HG02852 (cell line): Measurements from ENCODE around the gene TULP4.

Source experiments
- ATAC-seq: cut with Tn5 transposase; IDR thresholded peaks from one replicate; pipeline ENCODE4 v1.9.1; 2021; ENCODE audit warnings: mild to moderate bottlenecking, moderate library complexity; ENCODE audit not compliant: unreplicated experiment

TULP4 gene, protein sequence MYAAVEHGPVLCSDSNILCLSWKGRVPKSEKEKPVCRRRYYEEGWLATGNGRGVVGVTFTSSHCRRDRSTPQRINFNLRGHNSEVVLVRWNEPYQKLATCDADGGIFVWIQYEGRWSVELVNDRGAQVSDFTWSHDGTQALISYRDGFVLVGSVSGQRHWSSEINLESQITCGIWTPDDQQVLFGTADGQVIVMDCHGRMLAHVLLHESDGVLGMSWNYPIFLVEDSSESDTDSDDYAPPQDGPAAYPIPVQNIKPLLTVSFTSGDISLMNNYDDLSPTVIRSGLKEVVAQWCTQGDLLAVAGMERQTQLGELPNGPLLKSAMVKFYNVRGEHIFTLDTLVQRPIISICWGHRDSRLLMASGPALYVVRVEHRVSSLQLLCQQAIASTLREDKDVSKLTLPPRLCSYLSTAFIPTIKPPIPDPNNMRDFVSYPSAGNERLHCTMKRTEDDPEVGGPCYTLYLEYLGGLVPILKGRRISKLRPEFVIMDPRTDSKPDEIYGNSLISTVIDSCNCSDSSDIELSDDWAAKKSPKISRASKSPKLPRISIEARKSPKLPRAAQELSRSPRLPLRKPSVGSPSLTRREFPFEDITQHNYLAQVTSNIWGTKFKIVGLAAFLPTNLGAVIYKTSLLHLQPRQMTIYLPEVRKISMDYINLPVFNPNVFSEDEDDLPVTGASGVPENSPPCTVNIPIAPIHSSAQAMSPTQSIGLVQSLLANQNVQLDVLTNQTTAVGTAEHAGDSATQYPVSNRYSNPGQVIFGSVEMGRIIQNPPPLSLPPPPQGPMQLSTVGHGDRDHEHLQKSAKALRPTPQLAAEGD (N-terminal part only)

DNA sequence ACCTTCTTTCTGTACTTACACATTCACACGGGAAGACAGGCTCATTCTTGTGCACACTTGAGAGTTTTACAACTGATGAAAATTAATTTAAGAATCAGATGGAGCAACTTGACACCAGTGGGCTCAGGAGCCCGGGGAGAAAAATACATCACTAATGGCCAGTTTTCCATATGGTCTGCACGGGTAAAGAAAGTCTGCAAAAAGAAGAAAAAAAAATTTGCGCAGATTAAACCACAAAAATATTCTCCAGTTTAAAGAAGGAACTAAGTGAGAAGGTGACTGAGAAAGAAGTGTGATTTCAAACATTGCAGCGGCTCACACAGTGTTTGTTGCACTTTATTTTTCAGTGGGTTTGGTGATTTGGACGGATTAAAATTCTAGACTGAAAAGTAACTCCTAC, at the start of gene TULP4:
Gene TULP4 (plus strand): TSS at position 301 of the 400 bp plus-strand sequence. CDS start 1,552 bp downstream, outside the sequence.
- no peak for ATAC-seq

DNA sequence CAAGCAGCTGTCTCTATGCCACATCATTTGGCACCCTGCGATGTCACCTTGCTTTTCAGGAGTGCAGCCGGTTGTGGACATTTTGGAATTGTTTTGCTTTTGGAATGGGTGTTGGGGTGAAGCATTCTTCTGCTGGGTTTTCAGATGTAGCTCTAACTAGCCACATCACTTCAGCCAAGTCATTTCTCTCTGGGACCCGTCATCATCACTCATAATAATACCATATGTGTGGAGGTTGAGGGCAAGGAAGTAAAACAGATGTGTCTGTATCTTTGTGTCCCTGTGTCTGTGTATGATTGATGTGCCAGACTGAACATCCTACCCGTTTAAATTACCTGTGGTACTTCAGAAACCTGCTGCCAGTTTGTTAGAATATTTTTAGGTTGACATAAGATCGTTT, 49.5 kb upstream of the TULP4 start:
- no peak for ATAC-seq

DNA sequence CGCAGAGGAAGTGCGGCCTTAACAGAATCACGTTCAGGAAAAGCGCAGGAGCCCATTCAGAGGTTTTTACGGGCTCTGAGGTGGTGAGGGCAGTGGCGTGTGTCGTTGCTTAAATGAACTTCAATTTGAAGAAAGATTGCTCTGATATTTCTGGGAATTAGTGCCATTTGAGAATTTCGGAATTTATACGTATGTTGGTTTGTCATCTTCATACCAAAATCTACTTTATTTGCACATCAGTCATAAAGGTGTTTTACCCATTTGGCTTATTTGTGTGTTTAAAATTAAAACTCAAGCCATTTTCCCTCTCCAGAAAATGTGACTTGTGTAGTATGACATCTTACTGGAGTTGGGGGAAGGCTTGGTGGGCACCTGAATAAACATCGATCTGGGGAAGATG, 48.1 kb upstream of the TULP4 start:
- no peak for ATAC-seq

DNA sequence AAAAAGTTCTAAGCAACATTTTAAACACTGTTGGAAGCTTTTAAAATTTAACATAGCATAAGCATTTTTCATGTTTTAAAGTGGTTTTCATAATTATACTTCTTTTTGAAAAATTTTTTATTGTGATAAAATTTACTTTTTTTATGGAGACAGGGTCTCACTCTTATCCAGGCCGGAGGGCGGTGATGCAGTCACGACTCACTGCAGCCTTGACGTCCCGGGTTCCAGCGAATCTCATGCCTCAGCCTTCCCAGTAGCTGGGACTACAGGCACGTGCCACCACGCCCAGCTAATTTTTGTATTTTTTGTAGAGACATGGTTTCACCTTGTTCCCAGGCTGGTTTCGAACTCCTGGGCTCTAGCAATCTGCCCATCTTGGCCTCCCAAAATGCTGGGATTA, 46.1 kb upstream of the TULP4 start:
- no peak for ATAC-seq

DNA sequence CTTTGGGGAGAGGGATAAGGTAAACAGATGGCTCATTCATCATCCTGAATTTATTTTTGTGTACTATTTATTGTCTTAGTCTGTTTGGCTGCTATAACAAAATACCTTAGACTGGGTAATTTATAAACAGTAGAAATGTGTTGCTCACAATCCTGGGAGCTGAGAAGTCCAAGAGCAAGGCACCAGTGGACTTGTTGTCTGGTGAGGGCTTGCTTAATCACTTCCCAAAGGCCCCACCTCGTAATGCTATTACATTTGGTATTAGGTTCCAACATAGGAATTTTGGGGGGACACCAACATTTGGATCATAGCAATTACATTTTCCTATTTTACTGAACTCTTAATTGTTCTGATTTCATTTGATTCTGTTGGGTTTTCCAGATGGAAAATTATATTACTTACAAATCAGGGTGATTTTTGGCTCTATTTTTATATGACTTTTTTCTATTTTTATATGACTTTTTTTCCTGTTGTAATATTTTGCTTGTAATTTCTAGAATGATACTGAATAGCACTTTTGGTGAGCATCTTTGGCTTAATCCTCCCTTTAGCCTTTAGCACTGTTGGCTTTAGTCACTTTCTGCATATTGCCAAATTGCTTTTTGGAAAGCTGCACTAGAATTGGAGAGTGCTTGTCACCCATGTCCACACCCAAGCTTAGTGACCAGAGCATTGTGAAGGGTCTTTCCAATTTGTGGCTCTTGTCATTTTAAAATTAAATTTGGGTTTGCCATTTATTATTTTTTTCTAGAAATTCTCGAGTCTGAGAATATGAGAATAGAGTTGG, 43.7 kb upstream of the TULP4 start:
- no peak for ATAC-seq

DNA sequence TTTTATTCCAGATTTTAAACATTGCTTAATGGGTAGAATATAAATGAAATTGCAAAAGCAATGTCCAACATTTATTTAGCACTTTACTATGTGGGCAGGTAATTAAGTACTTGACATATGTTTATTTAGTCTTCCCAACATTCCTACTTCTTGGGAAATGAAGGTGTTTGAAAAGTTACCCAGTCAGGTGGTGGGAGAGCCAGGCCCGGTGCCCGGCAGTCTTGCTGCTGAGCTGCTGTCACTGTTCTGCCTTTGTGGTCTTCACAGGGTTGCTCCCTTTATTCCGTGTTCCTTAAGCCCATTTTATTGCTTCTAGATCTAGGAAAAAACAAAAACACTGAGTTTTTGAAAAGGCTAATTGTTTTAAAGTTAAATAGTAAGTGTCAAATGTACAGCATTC, 42.6 kb upstream of the TULP4 start:
- ATAC-seq = no peak

DNA sequence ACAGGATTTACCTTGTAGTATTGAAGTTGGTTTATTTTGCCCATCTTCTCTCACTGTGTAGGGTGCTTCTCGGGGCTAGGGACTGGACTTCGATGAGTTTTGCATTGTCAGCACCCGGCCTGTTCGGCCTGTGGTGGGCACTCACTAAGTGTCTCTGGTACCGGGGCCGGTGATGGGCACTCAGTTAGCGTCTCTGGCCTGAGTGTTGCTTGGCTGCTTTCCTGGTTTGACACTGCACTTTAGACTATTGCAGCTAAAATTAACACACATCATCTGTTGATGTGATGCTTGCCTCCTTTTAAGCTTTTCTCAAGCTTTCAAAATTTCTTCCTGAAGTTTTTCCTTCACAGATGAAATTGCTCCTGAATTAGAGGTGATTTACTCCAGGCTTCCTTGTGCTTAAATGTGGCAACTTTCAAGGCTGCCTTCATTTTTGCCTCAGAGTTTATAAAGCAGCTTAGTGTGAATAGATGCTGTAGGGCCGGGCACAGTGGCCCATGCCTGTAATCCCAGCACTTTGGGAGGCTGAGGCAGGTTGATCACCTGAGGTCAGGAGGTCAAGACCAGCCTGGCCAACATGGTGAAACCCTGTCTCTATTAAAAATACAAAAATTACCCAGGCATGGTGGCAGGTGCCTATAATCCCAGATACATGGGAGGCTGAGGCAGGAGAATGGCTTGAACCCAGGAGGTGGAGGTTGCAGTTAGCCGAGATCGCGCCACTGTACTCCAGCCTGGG, 41.7 kb upstream of the TULP4 start:
- peak; percentile 9 for ATAC-seq

DNA sequence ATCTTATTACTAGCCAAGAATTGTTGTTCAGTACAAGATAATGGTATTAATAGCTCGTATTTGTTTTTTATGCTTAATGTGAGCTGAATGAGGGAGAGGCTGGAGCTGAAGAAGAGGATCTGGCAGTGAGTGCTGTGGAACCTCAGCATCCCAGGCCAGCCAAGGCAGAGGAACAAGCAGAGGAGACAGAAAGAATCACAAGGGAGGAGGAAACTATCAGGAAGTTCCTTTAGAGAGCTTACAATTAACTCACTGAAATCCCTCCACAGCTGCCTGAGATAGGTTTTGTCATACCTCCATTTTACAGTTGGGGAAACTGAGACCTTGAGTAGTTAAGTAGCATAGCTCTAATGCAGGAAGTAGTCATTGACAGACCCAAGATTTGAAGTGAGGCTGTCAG, 39.9 kb upstream of the TULP4 start:
- ATAC-seq = no peak

DNA sequence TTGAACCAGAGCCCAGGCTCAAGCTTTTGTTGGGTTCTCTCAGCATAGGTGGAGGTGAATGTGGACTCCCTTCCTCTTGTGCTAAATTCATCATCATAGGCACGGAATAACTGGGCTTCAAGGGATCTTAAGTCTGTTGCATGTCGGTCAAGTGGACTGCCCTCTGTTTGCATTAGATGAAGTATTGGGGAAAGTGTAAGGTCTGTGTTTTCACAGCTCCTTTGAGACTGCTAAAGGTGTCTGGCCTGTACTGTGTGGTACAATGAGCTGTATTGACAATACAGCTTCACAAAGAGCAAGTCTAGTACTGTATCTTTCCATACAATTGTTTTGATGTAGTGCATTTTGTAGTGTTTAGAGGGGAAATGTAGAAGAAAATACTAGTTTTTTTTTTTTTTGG, 34.3 kb upstream of the TULP4 start:
- ATAC-seq = no peak

DNA sequence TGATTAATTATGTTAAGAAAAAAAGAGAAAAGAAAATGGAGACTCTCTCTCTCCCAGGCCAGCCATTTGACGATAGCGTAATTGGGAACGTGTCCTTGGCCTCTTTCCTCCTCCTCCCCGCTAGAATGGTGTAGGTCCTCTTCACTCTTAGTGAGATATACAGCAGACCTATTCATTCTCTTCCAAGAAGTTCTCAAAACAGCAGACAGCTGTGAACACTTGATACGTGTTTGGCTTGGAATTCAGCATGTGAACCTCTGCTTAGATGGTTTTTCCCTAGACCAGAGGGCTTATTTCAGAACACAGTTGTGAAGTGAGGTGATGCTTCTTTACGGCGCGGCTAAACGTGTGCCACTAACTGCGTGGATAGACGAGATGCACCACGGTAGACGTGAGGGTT, 32.6 kb upstream of the TULP4 start:
- ATAC-seq = no peak

DNA sequence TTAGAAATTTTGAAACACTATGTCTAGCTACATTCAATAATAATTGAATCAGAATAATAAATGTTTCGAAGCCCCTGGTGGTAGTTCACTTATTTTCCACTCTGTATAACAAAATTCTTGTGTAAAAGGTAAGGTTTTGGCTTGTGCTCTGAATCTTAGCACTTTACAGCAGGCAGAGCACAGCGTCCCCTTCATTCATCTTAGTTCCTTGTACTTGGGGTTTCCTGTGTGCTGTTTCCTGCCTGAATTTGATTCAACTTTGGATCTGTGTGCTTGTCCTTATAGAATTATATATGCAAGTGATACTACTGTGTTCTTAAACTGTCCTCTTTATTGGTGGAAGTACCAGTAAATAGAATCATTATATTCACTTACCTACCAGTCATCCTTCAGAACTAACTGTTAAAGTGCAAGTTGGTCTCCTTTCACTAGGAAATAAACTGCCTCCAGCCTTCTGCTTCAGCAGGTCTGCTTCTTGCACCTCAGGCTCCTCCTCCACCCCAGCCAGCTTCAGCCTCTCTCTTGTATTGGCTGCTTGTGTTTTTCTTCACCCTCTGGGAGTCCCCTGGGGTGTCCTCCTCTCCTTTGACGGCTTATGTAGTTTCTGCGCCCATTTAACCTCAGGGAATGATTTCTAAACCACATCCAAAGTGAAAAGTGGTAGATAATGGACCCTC, 28.8 kb upstream of the TULP4 start:
- no peak for ATAC-seq

DNA sequence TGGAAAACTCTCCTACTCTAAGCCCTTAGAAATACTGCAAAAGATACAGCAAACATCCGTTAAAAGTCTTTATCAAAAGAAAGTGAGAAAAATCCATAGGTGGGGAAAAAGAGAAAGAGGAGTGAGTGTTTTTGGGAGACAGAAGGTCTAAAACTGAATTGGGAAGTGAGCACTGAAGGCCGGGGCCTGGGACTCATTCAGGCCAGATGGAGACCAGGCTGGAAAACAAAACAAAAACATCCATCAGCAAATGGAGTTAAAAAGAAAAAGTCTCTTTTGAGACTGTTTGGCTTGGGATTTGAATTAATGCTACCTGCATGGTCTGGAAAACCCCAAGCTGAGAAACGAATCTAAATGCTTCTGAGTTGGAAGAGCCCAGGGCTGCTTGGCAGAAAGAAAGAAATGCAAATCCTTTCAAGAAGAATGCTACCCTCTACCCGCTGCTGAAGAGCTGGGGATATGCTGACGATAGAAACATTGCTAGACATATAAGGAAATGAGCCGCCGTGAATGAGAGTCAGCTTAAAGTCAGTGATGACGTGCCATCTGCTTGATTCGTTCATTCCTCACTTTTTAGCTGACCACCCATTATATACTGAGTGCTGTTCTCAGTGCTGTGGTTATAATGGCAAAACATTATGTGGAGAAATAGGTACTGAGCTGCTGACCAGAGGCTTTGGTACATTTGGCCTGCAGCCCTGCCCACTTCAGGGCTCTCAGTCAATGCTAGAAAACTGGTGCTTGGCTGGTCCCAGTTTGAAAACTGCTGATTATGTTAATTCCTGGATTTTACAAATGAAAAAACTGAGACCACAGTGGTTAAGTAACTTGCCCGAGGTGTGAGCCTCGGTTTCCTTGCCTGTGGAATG, 28.0 kb upstream of the TULP4 start:
- ATAC-seq = no peak

DNA sequence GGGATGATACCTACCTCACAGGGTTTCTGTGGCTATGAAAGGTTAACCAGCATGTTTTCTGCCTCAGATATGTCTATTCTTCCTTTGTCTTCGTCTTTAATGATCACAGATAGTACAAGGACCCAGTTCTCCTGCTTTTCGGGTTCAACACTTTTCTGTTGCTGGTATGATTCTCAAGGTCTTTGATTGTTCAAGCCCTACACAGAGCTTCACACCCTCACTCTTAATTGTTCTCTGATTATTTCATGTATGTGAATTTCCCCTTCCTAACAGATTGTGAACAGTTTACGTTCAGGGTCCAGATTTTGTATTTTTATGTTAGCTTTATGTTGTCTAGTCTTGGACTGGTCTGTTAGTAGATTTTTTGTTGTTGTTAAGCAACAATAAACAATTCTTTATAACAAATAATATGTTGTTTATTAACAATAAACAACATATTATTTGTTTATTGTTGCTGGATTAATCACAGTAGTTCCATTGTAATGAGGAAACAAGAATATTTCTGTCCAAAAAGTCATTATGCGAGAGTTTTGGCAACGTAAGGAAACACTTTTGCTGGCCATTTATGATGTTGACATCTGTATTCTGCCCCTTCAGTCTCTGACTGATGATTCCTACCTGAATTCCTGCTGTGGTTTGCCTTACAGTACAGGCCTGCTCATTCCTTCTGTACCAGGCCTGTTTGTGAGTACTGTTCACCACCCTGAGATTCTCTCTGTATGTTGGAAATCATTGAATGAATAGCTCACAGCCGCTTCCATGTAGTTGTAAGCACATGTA, 27.2 kb upstream of the TULP4 start:
- no peak for ATAC-seq

DNA sequence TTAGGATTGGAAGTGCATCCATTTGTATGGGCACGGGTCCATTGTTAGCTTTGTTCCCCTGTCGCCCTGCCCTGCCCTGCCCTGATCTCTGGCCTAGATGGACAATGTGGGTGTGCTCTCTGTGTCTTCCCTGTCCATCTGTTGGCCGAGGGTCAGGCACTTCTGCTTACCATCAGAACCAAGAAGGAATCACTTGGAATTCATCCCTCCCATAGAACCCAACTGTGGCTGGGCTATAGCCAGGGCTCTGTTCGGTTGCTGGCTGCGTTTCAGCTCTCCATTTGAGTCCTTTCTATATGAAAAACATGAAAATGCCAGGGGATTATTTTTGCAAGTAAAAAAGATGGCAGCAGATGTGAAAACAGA, 26.6 kb upstream of the TULP4 start:
- no peak for ATAC-seq

DNA sequence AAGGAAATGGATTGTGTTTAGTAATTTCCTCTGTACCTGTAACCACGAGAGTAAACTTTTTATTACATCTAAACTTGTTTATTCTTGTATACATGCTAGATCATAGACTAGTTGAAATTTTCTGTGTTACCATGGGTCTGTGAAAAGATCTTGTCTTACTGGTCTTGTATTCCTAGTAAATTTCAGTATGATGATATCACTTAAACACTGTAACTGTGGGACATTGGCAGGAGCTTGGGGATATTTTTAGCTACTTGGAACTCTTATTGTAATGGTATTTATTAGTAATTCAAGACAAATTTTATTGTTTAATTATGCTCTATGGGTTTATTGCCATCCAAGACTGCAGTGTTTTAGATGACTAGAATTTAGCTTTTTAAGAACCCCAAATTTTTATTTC, 25.9 kb upstream of the TULP4 start:
- no peak for ATAC-seq

DNA sequence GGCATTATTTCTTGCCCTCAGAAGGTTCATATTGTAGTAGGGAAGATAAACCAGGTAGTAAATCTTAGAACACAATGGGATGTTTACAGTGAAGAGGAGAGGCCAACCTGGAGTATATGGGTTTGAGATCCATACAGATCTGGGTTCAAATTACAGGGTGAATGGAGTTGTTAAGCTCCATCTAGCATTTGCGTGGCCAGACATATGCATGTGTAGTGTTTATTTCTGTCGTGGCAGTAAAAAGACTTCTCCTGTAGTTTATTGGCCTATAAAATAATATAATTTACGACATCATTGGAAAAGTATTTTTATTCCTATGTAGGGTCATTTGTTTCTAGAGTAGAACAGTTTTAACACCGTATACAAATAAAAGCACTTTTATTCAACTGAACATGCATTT, 25.2 kb upstream of the TULP4 start:
- no peak for ATAC-seq

DNA sequence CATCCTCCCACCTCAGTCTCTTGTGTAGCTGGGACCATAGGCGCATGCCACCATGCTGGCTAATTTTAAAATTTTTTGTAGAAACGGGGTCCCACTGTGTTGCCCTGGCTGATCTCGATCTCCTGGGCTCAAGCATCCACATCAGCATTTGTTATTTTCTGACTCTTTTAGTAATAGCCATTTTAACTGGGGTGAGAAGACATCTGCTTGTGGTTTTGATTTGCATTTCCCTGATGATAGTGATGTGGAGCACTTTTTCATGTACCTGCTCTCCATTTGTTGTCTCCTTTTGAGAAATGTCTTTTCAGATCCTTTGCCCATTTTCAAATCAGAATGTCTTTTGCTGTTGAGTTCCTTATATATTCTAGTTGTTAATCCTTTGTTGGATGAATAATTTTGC, 22.2 kb upstream of the TULP4 start:
- peak; percentile 65 for ATAC-seq

DNA sequence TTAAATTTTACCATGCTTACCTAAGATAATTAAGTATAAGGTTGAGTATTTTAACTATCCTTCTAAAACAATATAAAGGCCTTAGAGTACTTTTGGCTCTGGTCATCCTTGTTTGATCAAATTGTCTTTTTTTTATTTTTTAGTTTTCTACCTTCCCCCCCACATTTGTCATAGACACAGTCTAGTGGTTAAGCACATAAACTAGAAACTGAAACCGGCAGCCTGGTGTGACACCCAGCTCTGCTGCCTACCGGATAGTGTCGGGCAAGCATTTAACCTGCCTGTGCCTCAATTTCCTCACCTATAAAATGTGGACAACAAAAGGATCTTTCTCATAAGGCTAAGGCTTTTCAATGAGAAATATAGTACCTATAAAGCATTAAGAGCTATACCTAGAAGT, 21.6 kb upstream of the TULP4 start:
- peak; percentile 86 for ATAC-seq

DNA sequence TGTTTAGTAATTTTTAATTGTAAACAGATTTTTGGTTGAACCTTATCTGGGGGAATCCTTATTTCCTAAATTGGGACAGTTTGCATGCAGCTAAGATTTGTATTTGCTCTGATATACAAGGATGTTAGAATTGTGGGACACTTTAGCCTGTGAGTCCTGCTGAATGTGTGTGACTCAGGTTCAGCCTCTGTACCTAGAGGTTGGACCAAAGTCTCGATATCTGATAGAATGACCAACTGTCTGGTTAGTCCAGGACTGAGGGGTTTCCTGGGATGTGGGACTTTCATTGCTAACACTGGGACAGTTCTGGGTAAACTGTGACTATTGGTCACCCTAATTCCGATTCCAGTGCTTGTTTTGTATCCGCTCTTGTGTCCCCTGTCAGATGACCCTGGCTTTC, 20.2 kb upstream of the TULP4 start:
- ATAC-seq = no peak
